GOT3 (cell line): ENCODE results near the gene TMEM273.
"Not testable (repeated sequence)": the region's sequence is repeated elsewhere in the genome, so short reads cannot be mapped to it uniquely, and the experiment has no call there.

Source experiments
- DNase-seq: peaks from one replicate; lab custom pipeline; 2025; ENCODE audit warnings: mixed read lengths; lab: John Stamatoyannopoulos, UW

TMEM273 gene

DNA sequence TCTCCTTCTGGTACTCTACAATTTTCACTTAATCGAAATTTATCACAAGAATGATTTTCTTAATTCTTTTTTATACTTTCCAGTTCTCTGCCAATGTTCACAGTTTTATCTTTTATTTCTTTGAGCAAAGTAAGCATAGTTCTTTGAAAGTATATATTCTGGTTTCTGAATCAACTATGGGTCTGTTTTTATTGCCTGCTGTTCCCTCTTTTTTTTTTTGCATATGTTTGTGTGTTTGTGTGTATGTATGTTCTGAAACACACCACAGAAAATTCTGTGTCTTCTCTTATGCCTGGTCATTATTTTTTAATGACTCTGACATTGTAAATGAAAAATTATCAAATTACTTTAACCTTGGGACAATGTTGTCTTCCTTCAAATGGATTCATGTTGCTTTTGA lies 15.9 kb upstream of the TMEM273 start:
- DNase-seq = no peak

- no peak for DNase-seq
Observed at GRCh38 chr10:49202266-49202665, 14.1 kb upstream of the TMEM273 start.

- DNase-seq = no peak
Observed at GRCh38 chr10:49200854-49201253, 12.7 kb upstream of the TMEM273 start.

DNA sequence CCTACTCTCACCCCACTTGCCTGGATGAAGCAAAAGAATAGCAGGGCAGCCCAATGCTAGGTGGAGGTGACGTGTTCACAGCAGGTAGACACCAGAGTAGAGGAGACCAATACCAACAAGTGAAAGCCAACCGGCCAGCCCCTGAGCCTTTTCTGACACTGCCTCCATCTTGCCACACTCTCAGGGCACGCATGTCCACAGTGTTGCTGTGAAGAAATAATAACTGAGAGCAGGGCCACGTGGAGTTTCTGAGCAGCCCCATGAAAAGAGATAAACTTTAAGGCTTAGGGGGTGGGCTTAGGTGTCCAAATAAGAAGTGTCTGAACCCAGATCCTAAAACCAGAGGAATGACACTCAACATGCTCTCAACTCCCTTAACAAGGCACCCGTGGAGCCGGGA lies 9.0 kb upstream of the TMEM273 start:
- DNase-seq = no peak

GRCh38 chr10:49195864-49196263 lies 7.7 kb upstream of the TMEM273 start:
- DNase-seq = not testable (repeated sequence)

DNA sequence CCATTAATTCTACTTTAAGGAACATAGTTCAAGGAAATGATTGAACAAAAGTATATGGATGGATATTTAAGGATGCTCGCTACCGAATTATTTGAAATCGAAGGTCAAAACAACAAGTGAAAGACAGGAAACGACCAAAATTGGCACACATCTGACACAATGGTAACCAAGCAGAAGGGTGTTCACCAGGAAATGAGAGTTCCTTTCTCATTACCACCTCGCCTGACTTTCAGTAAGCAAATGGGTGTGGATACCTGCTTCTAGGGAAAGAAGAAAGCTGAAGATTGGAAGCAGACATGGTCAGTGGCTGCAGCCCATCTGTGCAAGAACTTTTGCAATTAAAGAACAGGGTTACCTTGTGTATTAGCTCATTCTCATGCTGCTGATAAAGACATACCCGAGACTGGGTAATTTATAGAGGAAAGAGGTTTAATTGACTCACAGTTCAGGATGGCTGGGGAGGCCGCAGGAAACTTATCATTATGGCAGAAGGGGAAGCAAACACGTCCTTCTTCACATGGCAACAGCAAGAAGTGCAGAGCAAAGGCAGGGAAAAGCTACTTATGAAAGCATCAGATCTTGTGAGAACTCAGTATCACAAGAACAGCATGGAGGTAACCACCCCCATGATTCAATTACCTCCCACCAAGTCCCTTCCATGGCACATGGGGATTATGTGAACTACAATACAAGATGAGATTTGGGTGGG lies 6.2 kb upstream of the TMEM273 start:
- no peak for DNase-seq

DNA sequence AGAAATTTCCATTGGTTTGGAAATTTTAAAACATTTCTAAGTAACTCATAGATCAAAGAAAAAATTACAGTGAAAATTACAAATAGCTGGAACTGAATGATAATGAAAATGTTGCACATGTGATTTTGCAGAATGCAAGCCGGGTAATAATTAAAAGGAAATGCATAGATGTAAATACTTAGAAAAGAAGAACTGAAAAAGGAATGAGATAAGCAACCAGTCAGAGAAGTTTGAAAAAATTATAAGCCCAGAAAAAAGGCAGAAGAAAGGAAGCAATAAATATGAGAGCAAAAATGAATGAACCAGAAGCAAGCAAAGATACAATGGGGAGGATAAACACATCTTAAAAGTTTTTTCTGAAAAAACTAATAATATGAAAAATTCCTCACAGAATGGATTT lies 3.2 kb upstream of the TMEM273 start:
- DNase-seq = no peak

DNA sequence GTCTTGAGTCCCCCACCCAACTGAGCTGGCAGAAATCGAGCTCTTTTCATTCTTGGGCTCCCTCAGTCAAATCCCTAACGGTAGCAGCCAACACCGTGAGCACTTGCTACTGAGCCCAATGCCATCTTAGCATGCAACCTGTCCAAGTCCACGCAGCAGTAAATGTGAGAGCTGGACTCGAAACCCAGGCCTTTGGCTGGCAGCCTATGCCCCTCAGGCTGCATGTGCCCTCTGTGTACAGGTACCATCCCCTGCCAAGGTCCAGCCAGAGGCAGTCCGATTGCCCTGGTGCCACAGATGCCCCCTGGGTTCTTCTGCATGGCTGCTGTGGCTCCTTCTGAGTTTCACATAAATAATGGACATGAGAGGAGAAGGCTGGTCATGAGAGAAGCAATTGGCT lies 1.2 kb upstream of the TMEM273 start:
- DNase-seq = no peak

DNA sequence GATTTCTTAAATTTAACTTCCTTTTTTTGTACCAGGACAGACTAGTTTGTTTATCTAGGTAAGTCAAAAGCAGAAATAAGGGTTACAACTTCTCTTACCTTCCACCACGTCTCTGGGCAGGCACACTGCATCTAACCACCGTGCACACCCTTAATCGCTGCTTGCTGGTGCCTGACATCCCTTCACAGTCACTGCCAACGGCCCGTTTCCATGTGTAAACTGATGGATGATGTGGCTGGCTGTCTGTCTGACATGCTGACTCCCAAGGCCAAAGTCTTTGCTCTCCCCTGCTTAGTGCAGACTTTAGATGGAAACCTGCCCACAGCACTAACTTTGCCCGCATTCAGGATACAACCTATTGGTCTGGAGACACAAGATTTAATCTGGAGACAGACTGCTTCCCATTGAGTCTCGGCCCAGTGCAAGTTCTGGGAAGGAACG lies 1.1 kb downstream of the TMEM273 start:
- DNase-seq = no peak

GRCh38 chr10:49186613-49187012 lies 1.6 kb downstream of the TMEM273 start:
- no peak for DNase-seq

- no peak for DNase-seq
Observed at GRCh38 chr10:49185213-49185612, 3.0 kb downstream of the TMEM273 start.

GRCh38 chr10:49184642-49185111 lies 3.5 kb downstream of the TMEM273 start:
- no peak for DNase-seq

- DNase-seq = no peak
Observed at GRCh38 chr10:49183596-49184542, 4.3 kb downstream of the TMEM273 start.

DNA sequence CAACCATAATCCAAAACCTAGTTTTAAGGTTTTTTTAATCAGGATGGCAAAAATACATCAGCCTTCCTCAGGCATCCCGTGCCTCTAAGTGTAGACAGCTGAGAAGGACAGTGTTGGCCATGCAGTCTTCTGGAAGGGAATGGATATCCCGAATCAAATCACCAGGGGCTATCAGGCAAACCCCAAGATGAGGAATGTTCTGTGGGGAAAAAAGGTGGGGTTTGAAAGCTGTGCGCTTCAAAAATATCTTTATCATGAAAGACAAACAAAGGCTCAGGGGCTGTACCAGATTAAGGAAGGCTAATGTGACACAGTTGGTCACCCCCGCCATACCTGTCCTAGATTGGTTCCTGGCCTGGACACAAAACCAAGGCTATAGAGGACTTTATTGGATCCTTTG lies 5.4 kb downstream of the TMEM273 start:
- no peak for DNase-seq

DNA sequence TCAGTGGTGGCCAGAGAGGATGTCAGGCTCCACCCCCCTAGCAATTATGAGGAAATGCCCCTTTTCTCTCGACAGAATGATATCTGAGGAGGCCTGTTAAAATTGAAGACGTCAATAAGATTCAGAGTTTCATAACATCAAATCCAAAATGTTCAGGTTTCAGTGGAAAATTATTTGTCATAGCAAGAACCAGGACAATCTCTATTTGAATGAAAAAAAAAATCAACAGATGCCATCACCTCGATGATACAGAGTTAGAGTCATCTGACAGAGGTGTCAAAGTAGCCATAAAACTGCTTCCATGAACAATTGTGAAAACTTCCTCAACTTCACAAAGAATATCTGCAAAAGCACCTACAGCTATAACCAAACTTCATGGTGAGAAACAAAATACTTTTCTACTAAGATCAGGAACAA lies 7.7 kb downstream of the TMEM273 start:
- DNase-seq = no peak

- no peak for DNase-seq
Observed at GRCh38 chr10:49179699-49180443, 8.3 kb downstream of the TMEM273 start.

- DNase-seq = no peak
Observed at GRCh38 chr10:49178489-49179471, 9.4 kb downstream of the TMEM273 start.

DNA sequence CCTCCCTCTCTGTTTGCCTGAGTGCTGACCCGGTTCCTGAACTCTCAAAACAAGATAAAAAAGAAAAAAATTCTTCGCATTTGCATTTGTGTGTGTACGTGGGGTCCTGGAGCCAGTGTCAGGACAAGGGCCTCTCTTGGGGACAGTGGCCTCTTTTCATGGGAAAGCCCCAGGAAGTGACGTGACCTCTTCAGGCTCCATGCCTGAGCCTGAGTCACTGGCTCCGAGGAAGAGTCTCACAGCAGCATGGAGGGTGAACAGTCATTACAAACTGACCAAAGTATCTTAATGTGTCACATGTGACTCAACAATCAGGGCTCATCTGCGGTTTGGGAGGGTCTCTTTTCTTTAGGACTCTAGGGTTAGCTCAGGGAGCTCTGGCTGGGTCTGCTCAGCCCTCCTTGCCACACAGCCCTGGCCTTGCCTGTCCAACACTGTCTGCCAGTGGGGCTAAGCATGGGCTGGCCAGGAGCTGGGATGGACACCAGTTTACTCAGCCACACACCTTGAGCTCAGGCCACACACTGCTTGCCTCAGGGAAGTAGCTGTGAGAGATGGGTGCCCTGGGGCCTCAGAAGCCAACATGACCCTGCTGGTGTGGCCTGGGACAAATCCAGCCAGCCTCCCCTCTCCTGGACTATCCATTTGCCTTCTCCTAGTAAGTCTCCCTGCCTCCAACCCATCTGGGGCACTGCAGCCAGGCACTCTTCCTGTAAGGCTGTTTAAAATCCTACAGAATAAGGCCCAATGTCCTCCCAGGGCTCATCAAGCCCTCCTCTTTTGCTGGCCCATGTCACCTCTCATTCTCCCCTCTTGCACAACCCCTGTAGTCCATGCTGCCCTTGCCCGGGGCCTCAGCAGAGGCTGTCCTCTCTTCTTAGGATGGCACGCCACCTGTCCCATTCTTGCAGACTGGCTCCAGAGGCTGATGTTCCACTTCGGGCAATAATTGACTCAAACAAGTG lies 10.5 kb downstream of the TMEM273 start:
- peak; percentile 58 for DNase-seq

DNA sequence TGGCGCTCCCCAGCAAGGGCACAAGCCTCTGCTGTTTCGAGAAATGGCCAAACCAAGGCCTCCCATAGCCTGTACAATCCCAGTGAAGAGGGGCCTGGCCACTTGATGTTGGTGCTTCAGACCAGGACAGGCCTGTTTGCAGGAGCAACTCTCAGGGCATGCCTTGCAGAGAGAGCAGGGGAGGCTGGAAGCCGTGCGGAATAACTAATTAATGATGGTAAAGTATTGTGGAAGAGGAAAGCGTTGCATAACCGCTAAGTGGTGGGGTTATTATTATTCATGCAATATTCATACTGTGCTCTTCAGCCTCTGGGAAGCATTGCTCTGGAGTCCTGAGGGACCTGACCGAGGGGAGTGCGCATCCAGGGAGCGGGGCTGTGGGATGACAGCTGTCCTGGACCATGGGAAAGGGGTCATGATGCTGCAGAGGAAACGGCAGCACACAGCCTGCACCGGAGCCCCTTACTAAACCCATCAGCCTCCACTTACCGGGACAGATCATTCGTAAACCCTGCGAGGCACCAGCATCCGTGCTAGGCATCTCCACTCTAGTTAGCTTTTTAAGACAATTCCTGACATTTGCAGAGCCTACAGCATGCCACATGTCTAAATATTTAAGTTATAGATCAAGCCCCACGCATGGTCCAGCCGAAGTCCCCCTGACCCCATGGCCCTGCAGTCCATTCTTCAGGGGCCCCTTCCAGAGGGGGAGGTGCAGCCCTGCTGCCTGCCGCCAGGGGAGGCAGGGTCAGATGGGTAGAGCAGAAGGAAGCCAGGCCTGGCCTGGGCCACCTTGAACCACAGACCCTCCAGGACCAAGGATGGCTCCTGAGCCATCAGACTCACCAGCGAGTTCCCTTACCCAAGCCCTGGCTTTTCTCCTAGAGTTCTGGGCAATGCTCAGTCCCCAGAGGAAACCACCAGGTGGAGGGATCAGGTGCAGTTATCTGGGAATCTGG lies 11.6 kb downstream of the TMEM273 start:
- no peak for DNase-seq
